ENCODE measurements around the gene FGF14. TPM values are rescaled to one million over a fixed set of nuclear protein-coding genes. Genes with fewer than 3 reads are reported as not detected.
"Not testable (repeated sequence)": the region's sequence is repeated elsewhere in the genome, so short reads cannot be mapped to it uniquely, and the experiment has no call there.

FGF14 gene
- total RNA-seq, 2 donors from 2014 or later, result 1.3 to 3.7 TPM

DNA sequence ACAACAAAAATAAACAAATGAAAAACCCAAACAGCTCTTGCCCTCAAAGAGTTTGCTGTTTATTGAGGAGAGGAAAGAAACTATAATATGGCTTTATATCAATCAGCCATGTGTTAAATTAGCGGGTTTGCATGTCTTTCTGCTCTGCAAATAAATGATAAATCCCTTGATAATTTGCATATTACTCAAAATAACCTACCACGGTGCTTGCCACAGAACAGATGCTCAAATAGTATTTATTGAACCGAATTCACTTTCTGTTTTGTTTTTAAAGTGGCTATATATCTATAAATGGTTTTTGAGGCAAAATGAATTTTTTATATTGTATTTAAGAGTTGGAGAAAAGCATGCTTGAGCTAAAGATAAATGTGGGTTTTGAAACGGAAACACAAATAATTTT, 521.3 kb downstream of the FGF14 start:
- intact Hi-C loops (cut with DNase I), result no loop called here
- ATAC-seq, result no peak
- DNase-seq, result no peak

DNA sequence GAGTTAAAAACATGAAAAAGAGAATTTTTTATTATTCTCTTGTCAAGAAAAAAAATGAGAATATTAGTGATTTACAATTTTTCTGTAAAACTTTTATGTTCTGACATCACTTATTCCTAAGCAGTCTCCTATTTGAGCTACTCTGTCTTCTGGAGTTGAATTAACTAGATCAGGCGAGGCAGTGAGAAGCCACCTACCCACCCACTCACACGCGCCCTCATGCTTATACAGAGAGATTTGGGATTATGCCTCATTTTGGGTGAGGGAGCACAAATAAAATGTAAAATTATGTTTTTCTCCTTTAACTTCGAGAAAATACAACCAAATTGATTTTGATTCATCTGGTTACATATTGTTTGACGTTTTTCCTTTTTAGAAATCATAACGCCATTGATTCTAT, 524.9 kb downstream of the FGF14 start:
- intact Hi-C loops (cut with DNase I), result no loop called here
- DNase-seq (no peak), ATAC-seq (no peak)

DNA sequence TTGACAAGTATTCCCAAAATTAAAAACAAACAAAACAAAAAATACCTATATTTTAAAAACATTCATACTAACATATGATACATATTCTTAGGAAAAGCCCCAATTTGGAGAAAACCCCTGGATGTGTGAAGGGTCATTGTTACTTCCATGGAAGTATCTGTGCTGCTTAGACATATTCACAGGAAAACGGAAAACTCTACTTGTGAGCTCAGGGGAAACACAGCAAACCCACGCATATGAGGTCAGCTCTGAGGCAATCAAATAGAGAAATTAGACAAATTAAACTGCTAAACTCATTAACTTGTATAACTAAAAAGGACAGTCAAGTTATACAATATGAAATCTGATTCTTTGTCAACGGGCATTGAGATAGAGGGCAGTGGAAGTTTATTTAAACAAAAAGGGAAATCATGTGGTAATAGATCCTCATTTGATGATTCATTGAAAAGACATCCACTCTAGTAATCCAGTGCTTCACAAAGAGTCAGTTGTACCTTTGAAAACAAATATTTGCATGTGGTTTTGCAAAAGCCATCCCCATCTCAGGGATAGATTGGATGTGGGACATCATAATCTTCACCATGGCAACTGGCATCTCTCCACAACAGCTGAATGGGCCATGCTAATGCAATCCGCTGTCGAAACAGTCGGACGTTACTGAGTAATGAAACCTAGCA, 526.0 kb downstream of the FGF14 start:
- DNase-seq, result no peak
- intact Hi-C loops (cut with DNase I), result no loop called here
- ATAC-seq, result no peak

DNA sequence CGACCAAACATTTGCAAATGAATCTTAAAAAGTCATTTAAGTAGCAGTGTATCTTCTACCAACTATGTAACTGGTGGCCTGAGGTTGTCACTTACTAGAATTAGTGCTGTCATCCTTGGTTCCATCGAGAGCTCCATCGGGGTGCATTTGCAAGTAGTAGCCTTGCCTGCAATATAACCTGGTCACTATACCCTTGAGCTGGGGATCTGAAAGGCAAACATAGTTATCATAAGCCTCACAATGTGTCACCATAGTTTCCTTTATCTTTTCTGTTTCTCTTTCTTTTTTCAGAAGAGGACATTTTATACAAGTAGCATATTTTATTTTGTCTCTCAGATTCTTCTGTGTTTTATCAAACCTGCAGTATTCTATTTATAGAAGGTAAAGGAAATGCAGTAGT, 526.8 kb downstream of the FGF14 start:
- intact Hi-C loops (cut with DNase I), result no loop called here
- DNase-seq, result no peak
- ATAC-seq, result no peak

DNA sequence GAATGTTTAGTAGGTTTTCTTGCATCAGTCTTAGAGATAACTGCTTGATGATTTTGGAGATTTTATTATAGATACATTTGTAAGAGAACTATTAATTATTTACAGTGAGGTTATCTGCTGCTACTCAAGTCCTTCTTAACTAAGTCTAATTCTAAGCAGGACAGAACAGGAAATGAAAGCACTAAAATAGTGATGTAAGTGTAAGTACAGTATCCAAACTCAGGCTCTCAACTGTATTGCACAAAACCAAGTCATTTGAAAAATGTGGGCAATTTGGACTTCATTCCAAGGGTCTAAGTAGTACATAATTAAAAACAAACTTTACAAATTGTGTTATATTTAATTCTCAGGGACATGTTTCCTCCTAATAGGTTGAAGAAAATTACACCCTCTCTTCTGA, 532.3 kb downstream of the FGF14 start:
- intact Hi-C loops (cut with DNase I), result no loop called here
- no peak for DNase-seq
- no peak for ATAC-seq

DNA sequence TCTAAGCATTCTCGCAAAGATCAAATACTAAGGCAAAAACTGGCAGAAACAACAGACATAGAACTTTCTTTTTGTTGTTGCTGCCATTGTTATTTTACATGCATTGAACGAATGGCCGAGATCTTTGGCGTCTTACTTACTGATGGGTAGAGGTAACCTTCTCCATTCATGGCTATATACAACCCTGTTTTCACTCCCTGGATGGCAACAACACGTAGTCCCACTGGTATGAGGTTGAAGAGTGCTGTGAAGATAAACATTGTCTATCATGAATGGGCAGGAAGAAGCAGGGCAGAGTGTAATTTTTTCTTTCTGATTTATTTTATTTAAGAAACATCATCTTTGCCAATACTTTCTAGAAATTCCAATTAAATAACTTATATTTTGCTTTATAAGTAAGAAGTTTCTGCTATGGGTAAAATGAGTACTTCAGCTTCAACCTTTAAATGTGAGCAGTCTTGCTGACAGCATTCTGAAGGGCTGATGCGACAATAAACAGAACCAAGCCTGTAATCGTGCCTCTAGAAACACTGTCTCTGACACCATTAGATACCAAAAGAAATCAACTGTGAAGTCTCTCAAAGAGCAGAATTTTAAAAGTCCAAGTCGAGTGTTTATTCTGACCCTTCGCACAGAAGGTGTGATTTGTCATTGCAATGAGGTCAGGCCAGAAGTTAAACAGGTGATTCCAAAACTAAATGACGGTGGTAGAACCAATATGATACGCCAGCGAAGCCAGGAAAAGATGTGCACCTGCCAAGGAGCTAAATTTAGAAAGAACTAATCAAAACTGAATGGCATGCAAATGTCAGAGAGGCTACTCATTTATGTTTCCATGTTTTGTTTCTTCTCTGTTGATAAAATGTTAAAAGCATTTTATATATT, 533.0 kb downstream of the FGF14 start:
- intact Hi-C loops (cut with DNase I), result no loop called here
- DNase-seq, result no peak
- peak; percentile 87 to 88 for ATAC-seq

DNA sequence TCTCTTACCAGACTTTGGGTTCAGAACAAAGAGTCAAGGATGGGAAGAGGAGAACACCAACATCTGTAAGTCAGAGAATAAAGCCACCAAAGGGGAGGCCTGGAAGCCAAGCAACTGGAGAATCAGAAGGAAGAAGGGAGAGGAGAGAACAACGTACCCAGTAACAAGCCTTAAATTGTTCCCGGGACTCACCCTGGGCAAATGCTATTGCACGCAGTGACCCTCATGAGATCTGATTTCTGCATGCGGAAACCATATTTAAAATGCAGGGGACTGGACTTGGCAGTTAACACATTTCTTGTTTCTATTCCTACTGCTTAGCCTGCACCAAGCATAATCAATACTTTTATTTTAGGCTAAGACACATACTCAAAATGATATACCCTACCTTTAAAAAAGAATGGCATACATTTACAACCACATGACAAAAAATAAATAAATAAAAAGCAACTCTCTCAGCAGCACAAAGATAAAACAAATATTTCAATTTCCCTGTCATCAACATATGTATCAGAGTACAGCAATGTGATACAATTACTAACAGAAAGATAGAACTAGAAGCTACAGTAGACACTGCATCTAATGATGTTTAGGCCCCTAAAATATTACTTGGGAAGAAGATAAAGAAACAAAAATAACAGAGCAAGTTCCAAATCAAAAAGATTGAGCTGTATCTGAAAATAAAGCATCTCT, 534.8 kb downstream of the FGF14 start:
- ATAC-seq (no peak), DNase-seq (no peak)
- intact Hi-C loops (cut with DNase I), result no loop called here

DNA sequence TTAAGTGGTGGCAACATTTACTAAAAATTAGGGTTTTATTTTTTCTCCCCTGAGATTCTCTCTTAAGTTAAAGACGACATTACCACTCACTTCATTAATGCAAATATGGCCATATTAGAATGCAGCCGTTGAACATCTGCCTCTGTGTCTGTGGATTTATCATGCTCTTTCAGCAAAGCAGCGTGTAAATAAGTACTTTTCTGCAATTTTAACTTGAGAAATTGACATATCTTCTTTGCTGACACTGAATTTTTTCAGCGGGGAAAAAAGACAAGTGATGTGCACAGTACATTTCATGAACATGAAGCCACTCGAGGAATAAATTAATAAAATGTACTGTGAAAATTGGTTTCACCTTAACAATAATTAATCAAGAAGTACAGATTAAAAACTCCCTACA, 543.0 kb downstream of the FGF14 start:
- ATAC-seq, result no peak

DNA sequence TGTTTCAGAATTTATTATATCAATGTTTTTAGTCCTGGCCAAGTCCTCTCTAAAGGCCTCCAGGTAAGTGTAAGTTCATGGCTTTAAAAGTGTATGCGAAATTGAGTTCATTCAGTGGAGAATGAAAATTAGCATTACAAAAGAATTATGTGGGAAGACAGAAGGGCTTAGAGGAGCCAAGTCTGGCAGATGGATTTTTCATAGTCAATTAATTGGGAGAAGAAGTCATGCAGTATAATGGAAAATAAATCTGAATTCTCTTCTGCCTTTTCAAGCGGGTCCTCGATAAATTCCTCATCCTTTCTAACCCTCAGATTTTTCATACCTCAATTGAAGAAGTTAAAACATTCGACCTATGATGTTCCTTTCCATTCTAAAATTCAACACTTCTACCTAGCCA, 555.1 kb downstream of the FGF14 start:
- no peak for DNase-seq
- no peak for ATAC-seq
- intact Hi-C loops (cut with DNase I), result no loop called here

More for the DNA sequence above, 543.0 kb downstream of the FGF14 start:
- DNase-seq, result no peak
- intact Hi-C loops (cut with DNase I), result no loop called here

DNA sequence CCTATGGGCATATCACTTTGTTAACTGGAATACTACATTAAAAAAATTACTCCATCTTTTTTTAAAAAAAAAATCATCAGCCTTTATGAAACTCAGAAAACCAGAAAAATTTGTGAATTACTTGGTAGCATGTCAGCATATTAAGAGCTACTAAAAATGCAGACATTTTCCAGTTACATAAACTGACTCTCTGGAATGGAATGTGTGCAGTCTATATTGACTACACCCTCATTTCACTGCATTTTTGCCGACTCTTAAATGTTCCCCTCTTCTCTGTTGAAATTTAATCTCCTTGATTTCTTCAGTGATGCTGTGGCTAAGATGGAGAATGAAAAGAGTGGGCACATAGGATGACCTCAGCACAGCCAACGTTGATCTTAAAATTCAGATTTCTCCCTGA, 555.6 kb downstream of the FGF14 start:
- no peak for DNase-seq
- intact Hi-C loops (cut with DNase I), result no loop called here
- ATAC-seq, result no peak

DNA sequence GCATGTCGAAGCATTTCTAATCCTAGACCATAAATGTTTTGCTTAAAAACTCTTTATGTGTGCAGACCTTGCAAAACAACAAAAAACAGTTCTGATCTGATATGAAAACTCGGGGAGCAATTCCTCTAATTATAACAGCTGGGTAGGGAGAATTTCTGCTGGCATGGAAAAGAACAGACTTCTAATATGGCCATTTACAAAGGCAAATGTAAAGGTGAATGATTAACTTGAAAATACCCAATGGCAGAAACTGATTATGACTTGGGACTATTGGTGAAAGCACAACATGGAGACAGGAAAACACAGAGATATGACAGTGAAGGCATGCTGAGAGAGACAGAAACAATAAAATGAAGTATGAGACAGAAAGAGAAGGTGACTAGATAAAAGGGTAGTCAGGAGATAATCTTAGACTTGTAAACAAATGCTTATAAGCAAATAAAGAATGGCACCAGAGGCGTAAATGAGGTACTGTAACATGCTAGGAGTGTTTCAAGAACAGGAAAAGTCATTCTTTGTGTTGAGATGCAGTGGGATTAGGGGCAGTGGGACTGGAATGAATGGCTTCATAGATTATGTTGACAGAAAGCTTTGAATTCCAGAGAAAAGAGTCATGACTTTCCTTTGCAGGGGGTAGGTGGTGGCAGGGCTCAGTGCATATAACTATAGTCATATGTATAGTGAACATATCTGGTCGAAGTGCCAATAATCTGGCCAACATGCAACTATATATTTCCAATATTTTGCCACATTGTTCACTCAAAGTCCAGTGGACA, 556.4 kb downstream of the FGF14 start:
- no peak for DNase-seq
- intact Hi-C loops (cut with DNase I), result no loop called here
- ATAC-seq, result no peak

DNA sequence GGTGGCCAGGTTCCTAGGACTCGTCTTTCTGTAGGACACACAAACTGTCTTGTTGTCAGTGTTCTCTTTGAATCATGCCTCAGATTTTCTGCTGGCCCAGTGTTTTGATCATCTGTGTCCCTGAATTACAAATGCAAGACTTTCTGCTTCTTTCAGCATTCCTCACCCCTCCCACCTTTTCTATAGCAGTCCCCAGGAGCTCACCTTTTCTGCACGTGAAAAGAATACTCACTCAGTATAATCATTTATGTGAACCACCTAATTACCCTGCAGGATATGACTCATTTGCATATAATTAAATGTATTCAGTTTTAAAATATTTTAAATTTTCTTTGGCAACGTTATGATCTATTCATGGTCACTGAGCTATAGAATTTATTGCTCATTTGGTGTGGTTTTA, 560.1 kb downstream of the FGF14 start:
- intact Hi-C loops (cut with DNase I), result no loop called here

DNA sequence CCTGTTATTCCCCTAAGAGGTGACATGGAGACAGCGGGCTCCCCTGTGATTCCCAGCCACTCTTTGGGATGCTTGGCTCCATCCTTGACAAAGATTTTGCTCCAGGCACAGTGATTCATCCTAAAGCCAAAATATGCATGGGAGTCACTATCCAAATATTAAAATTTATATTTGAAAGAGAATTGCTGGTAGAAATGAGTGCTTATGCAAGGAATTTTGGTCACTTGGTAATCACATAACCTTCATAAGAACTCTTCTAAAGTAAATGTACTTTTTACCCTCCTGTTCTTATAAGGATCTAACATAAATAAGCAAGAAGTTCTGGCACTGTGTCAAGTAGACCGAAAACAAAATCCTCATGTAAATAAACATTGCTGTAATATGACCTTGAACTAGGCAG, 563.5 kb downstream of the FGF14 start:
- intact Hi-C loops (cut with DNase I), result no loop called here
- ATAC-seq, result no peak

More for the DNA sequence above, 560.1 kb downstream of the FGF14 start:
- no peak for DNase-seq
- no peak for ATAC-seq

DNA sequence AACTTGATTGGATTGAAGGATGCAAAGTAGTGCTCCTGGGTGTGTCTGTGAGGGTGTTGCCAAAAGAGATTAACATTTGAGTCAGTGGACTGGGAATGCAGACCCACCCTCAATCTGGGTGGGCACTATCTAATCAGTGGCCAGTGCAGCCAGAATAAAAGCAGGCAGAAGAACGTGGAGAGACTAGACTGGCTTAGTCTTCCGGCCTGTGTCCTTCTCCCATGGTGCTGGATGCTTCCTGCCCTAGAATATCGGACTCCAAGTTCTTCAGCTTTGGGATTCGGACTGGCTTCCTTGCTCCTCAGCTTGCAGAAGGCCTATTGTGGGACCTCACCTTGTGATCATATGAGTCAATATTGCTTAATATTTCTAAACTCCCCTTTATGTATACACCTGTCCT, 564.1 kb downstream of the FGF14 start:
- ATAC-seq; intact Hi-C loops (cut with DNase I): not testable (repeated sequence)

More for the DNA sequence above, 563.5 kb downstream of the FGF14 start:
- DNase-seq, result no peak

DNA sequence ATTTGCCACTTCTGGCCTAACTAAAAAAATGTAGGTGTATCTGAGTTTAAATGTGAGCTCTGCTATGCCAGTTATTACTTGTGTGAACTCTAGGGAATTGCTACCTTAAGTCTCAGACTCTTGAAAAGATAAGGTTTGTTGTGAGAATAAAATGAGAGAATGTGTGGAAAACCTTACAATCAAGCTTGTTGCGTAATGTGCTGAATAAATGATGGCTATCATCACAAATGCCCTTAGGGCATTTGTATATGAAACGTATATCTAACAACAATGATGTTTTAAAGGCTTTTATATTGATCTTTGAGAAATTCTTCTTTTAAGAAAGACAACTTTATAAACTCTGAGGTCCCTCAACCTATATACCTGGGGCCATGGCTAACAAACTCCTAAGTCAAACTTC, 564.6 kb downstream of the FGF14 start:
- no peak for DNase-seq
- intact Hi-C loops (cut with DNase I), result no loop called here
- no peak for ATAC-seq

More for the DNA sequence above, 564.1 kb downstream of the FGF14 start:
- DNase-seq, result not testable (repeated sequence)

DNA sequence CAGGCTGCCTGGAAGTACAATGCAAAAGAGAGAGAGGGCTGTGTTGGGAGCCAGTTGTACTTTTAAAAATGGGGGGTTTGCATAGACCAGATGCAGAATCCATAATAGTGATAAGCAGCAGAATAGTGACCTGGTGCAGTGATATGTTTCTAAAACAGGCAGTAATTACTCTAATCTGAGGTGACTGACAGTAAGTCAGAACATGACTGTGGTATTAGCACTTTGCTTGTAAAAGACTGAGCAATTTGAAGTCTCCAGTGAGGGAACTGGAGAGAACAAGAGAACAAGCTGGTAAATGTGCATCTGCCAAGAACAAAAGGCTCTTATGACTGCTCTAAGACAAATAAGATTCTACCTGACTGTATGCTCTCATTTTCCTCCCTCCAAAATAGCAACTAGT, 565.9 kb downstream of the FGF14 start:
- ATAC-seq (no peak), DNase-seq (no peak)
- intact Hi-C loops (cut with DNase I), result no loop called here

DNA sequence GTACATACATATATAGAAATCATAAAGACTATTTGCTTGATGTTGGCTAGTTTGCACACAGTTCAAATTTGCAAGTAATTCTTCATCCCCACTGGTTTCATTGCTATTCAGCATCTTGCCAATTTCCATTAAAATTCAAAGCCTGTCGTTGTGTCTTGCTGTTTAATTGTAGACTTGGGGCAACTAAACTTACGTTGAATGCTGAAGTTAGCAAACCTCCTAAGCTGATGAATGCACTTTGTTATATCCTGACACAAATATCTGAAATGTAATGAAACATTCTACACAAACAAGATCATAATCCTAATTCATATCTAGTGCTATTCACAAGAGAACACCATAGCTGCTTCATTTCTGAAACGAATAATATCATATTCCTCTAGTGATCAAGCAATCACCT, 568.2 kb downstream of the FGF14 start:
- intact Hi-C loops (cut with DNase I), result no loop called here
- ATAC-seq, result no peak
- DNase-seq, result no peak

DNA sequence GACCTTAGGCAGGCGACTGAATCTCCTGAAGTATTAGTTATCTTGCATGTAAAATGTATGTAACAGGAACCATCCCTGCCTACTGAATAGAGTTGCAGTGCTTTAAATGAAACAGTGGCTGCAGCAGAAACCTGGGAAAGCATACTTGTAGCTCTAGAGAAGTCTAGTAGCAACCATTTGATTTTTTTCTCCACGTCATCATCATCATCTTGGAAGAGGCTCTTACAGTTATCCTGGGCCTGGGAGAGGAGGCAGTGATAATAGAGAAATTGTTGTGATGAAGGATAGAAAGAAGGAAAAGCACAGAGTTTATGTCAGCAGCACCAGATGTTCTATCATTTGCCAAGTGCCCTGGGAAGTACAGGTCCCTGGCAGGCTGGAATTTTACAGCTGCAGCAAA, 571.8 kb downstream of the FGF14 start:
- no peak for DNase-seq
- intact Hi-C loops (cut with DNase I), result no loop called here
- no peak for ATAC-seq

DNA sequence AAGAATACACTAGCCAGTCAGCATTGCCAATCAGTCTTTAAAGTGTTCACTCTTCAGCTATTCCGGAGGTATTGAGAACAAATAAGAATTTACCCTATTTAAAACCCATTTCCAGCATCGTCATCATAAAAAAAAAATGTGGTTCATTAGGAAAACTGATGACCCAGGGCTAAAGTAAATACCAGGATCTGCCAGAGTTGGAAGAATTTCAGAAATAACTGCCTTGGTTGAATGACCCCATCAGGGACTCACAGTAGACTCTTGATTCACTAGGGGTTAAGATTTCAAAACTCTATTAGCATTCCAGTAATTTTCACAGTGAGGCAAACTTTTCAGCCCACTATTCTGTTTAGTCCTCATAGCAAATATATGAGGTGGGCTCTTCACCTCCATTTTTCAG, 572.4 kb downstream of the FGF14 start:
- intact Hi-C loops (cut with DNase I), result no loop called here
- no peak for ATAC-seq
- no peak for DNase-seq
